D721Med (cell line): ENCODE results near the gene COBL.
A peak's percentile ranks its signal among the peaks of the same experiment; 100 is the strongest.

Experiments
- DNase-seq: peaks from one replicate; pipeline ENCODE4 v3.0.0; 2011; ENCODE audit warnings: low spot score; ENCODE audit not compliant: insufficient read length
- FAIRE-seq: peaks from 2 replicates; lab custom pipeline; 2011; peaks lifted over from hg19 to GRCh38; lab: Jason Lieb, UNC
- TF ChIP-seq, protein P1 (sequence below): IDR thresholded peaks from 2 replicates; pipeline ENCODE4 v1.5.1; 2012; ENCODE audit warnings: mild to moderate bottlenecking, control low read depth; ENCODE audit not compliant: insufficient read depth; ENCODE audit errors: missing control alignments

Gene COBL

DNA sequence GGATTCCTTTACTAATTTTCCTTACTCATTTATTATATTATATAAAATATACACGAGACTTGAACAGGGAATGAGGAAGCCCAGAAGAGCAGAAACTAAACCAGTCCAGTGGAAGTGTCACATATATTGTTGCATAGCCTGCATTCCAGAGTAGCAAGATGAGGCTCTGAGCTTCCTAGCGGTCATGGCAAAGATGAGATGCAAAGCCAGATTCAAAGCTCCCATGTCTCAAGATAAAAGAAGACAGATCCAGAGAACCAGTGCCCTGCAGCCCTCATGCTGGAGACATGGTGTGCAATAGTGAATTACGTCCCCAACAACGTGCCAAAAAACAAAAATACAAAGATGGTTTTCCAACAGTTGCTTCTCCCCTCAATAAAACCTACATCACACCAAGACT is 59.7 kb downstream of the COBL start:
- DNase-seq (no peak), FAIRE-seq (no peak)
- TF ChIP-seq, protein P1, sequence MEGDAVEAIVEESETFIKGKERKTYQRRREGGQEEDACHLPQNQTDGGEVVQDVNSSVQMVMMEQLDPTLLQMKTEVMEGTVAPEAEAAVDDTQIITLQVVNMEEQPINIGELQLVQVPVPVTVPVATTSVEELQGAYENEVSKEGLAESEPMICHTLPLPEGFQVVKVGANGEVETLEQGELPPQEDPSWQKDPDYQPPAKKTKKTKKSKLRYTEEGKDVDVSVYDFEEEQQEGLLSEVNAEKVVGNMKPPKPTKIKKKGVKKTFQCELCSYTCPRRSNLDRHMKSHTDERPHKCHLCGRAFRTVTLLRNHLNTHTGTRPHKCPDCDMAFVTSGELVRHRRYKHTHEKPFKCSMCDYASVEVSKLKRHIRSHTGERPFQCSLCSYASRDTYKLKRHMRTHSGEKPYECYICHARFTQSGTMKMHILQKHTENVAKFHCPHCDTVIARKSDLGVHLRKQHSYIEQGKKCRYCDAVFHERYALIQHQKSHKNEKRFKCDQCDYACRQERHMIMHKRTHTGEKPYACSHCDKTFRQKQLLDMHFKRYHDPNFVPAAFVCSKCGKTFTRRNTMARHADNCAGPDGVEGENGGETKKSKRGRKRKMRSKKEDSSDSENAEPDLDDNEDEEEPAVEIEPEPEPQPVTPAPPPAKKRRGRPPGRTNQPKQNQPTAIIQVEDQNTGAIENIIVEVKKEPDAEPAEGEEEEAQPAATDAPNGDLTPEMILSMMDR, result no peak

DNA sequence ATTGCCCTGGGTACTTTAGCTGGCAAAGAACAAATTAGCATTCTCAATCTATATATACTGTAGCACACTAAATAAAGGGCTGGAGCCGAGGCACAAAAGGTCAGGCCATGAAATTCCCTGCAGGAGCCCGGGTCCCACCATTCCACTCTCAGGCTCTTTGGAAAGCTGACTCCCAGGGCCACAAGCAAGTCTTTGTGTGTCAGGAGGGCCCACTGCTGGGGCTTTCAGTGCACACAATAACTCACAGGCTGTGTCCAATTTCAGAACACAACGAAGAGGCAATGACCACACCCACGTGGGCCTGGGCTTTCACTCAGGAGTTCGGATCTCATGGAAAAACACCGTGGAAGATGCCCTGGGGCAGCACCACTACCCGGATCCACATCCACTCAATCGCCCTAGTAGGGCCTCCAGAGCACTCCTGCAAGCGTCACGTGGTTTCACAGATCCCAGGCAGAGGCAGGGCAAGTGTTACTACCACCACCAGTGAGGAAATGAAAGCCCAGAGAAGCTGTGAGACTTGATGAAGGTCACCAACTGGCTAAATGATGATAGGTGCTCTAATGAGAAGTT is 60.3 kb downstream of the COBL start:
- DNase-seq (no peak), FAIRE-seq (no peak)
- TF ChIP-seq, protein P1, result no peak

DNA sequence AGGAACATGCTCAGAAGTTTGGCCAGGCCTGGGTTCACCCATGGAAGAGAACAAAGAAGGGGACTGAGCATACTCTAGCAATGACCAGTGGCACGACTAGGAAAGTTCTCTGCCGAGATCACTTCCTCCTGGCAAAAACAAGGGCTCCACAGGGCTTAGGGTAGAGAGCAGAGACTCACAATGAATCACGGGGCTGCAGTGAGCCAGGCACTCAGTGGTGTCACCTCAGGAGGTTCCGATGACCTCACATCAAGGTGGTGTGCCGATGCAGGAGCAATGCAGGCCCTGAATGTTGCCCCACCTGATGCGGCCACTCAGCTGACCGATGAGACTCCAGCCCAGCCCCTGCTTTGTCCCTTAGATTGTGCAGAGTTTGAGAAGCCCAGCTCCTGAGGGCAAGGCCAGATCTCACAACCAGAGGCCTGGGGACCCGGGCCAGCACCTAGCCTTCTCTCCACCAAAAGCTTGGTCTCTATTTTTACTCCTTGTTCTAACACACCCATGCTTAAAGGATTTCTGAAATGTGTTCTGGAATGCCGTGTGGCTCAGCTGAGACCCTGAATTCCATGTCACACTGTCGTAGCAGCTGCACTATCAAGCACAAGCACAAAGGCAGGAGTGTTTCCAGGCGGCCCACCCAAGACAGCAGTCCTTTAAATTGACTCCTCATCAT is 60.9 kb downstream of the COBL start:
- FAIRE-seq (no peak), DNase-seq (no peak)
- TF ChIP-seq, protein P1, result no peak

DNA sequence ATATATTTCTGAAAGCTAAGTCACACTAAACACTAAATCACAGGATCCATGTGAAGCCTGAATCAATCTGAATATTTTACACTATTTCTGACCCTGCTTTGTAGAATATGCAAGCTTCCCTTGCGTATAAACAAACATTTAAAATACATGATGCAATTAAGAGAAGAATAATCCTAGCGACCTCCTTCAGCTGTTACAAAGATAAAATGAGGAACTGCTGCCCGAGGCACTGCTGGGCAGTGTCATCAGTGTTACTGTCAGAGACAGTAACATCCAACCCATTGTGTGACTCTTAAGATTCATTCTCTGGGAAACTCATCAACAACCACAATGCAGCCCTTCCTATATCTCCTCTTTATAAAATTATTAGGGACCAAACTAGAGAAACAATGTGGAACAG is 61.6 kb downstream of the COBL start:
- TF ChIP-seq, protein P1, result no peak
- DNase-seq, result no peak
- no peak for FAIRE-seq

DNA sequence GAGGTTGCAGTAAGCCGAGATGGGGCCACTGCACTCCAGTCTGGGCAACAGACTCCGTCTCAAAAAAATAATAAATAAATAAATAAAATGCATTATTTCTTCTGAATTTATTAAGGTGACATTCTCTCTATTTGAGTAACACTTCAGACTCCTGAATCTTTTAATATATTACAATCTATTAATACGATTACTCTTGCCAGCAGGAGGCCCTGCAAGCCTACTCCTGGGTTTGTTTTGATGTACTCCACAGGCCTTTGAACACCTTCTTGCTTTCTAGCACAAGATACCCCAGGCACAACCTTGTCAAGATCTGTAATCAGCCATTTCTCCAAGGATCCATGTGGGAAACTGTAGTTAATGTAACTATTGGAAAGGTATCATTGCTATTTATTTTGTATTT is 63.5 kb downstream of the COBL start:
- FAIRE-seq (no peak), DNase-seq (no peak)
- TF ChIP-seq, protein P1, result peak; percentile 55

DNA sequence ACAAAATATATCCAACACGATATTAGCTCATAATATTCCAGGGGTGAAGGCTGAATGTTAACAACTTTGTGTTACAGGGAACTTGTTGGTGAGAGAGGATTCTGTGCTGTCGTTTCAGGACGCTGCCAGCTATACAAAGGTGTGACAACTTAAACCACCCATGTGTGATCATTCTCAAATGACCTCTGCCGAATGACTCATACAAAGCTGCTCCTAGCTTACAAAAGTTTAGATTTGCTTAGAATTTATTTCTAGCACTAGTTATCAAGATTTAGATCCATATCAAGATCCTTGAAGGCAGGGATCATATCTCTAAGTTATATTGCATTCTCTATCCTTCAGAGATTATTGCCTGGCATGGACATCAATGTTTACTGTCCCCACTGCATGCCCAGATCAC is 65.3 kb downstream of the COBL start:
- TF ChIP-seq, protein P1, result no peak
- FAIRE-seq (no peak), DNase-seq (no peak)

DNA sequence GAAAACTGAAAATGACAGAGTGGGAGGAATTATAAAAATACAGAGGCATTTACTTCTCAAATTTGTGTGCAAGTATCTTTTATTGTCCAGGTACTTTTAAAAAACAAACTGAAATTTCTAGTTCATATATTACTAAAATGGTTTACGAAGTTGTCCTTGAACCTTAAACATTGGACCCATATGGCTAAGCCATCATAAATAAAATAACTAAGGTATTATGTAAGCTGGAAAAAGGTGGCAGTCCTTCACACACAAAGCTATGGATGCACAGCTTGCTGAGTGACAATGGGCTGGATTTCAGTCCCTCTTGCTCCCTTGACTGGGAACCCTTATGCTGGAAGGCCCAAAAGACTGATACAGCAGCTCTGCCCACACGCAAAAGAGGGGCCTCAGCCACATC is 66.1 kb downstream of the COBL start:
- DNase-seq (no peak), FAIRE-seq (no peak)
- TF ChIP-seq, protein P1, result no peak
